ENCODE results near the gene EN1.

GRCh38 chr2:118822015-118822414 is 25.4 kb downstream of the EN1 start:
- TF ChIP-seq POLR2A (IDR thresholded peaks at IDR 0.05) = no peak
- no peak for TF ChIP-seq CTCF (IDR thresholded peaks at IDR 0.05)

All from vagina (tissue), 2 donors.